ENCODE results near the gene UBE2G2. TPM values are rescaled to one million over a fixed set of nuclear protein-coding genes. Genes with fewer than 3 reads are reported as not detected.

Gene UBE2G2
- total and polyA plus RNA-seq, 2 of the 4 experiments (the other 2 are of a cell fraction): 65.4 to 91.7 TPM

- no TSS peak for BruUV-seq (replicated peaks)
- H3K56ac ChIP-seq (ENCODE audit: extremely low read depth, insufficient read depth, low read length): no peak overlapping the region
- H3K9me3 ChIP-seq (ENCODE audit: control insufficient read depth, insufficient read depth, low read length): no peaks in the 10 kb centered on the region
- no peak overlapping the region for H3K14ac ChIP-seq (replicated peaks; ENCODE audit: low read depth, low read length)
- no peak overlapping the region for H3K4me2 ChIP-seq (ENCODE audit: low read depth, low read length)
- H3K36me3 ChIP-seq (ENCODE audit: control insufficient read depth, insufficient read depth, low read length): peaks cover 8% of the 10 kb centered on the region
- H2BK120ac ChIP-seq (ENCODE audit: low read depth, low read length): no peak overlapping the region
- DNase-seq (no peak), ATAC-seq (ENCODE audit: low read depth) (no peak)
- no peak overlapping the region for H3K18ac ChIP-seq (ENCODE audit: low read depth, low read length)
- H3K9ac ChIP-seq (ENCODE audit: low read depth, low read length): no peak overlapping the region
- peaks cover 3% of the 10 kb centered on the region; the same call in 1 of the 2 replicates for H3K4me1 ChIP-seq (ENCODE audit: control insufficient read depth, insufficient read depth, low read length)
- H3K9me1 ChIP-seq (ENCODE audit: insufficient read depth, low read length): peaks cover 7% of the 10 kb centered on the region
- no peak overlapping the region for H2BK15ac ChIP-seq (ENCODE audit: low read depth, low read length)
- ChIA-PET POLR2A (ENCODE audit: unreplicated experiment) (no interaction called here), CTCF (no interaction called here)
- no peak overlapping the region for H4K5ac ChIP-seq (ENCODE audit: low read depth, low read length)
- H4K20me1 ChIP-seq (ENCODE audit: insufficient read depth, low read length): peaks cover 69% of the 10 kb centered on the region
- no peak overlapping the region for H4K91ac ChIP-seq (ENCODE audit: insufficient read depth, low read depth, low read length)
- no peak overlapping the region for H3K23ac ChIP-seq (ENCODE audit: low read depth, low read length)
- no peak overlapping the region for H2AK5ac ChIP-seq (ENCODE audit: low read depth, low read length)
- in situ Hi-C loops (cut with MboI; ENCODE audit: low sequenced_read_pairs) (no loop called here), intact Hi-C loops (cut with micrococcal nuclease) (no loop called here), dilution Hi-C loops (cut with HindIII; ENCODE audit: low sequenced_read_pairs, unreplicated experiment) (no loop called here)
- H3K27me3 ChIP-seq (ENCODE audit: control insufficient read depth, insufficient read depth, low read length): no peaks in the 10 kb centered on the region
- H2BK5ac ChIP-seq (ENCODE audit: low read depth, low read length, poor library complexity, severe bottlenecking): no peak overlapping the region
- H3K4me3 ChIP-seq (ENCODE audit: insufficient read depth, low read depth, low read length): no peak overlapping the region
- no peak overlapping the region for H2BK20ac ChIP-seq (ENCODE audit: low read depth, low read length)
- WGBS, 2 experiments (ENCODE audit: extremely low coverage in 2 of 2, insufficient read length in 1 of 2): 100% methylated on average over 1 of the region's 5 CpGs; no CpG with 5 or more reads in 1 of the 2 experiments
- H3K4ac ChIP-seq (ENCODE audit: low read depth, low read length): no peak overlapping the region
- H2AFZ ChIP-seq (replicated peaks; ENCODE audit: low read length, poor library complexity): no peak overlapping the region
- no peak overlapping the region for H2AK9ac ChIP-seq (replicated peaks; ENCODE audit: low read depth, low read length, poor library complexity)
- H3K27ac ChIP-seq (ENCODE audit: insufficient read depth, low read length): no peak overlapping the region
- no peak overlapping the region for H4K8ac ChIP-seq (ENCODE audit: low read depth in 2 of 2, low read length in 2 of 2)
- peaks cover 44 to 75% of the 10 kb centered on the region in 2 experiments for H3K79me1 ChIP-seq (ENCODE audit: low read depth in 1 of 2, low read length in 2 of 2)
- TF ChIP-seq CTCF (conservative IDR thresholded peaks at IDR 0.05; ENCODE audit: low read depth, low read length) (no peak), NFE2L2 (IDR thresholded peaks at IDR 0.05; ENCODE audit: low read depth, low read length) (no peak), ELK1 (IDR thresholded peaks at IDR 0.05; ENCODE audit: borderline replicate concordance, low read depth, low read length) (no peak), SMC3 (IDR thresholded peaks at IDR 0.05; ENCODE audit: low read depth, low read length) (no peak)
Observed at GRCh38 chr21:44791993-44792392, 9.6 kb downstream of the UBE2G2 start.
